Stimulated activated CD8-positive, alpha-beta memory T cell treated with anti-CD3 and anti-CD28 coated beads, Interleukin-12 subunit alpha, Interleukin-12 subunit beta, amount 100 ng/mL, for 4 hours (primary cell): Measurements from ENCODE around the gene GLT6D1.

Experiments
- DNase-seq: peaks from one replicate; pipeline ENCODE4 v3.0.0-alpha.2; 2020; ENCODE audit warnings: low read depth

GLT6D1 gene

GRCh38 chr9:135608294-135608998 lies 30.9 kb downstream of the GLT6D1 start:
- no peak for DNase-seq

GRCh38 chr9:135607401-135608293 lies 31.7 kb downstream of the GLT6D1 start:
- DNase-seq = no peak

- DNase-seq = no peak
Observed at GRCh38 chr9:135606885-135607259, 32.5 kb downstream of the GLT6D1 start.

- no peak for DNase-seq
Observed at GRCh38 chr9:135605238-135605781, 34.0 kb downstream of the GLT6D1 start.

- no peak for DNase-seq
Observed at GRCh38 chr9:135604437-135605237, 34.7 kb downstream of the GLT6D1 start.

GRCh38 chr9:135602789-135603481 lies 36.4 kb downstream of the GLT6D1 start:
- DNase-seq = peak; percentile 28

- DNase-seq = no peak
Observed at GRCh38 chr9:135601988-135602387, 37.4 kb downstream of the GLT6D1 start.

GRCh38 chr9:135600296-135600817 lies 39.0 kb downstream of the GLT6D1 start:
- DNase-seq = no peak

- DNase-seq = no peak
Observed at GRCh38 chr9:135596211-135596610, 43.1 kb downstream of the GLT6D1 start.

- no peak for DNase-seq
Observed at GRCh38 chr9:135592625-135593024, 46.7 kb downstream of the GLT6D1 start.

GRCh38 chr9:135592331-135592590 lies 47.1 kb downstream of the GLT6D1 start:
- DNase-seq = no peak

- DNase-seq = no peak
Observed at GRCh38 chr9:135591506-135592330, 47.6 kb downstream of the GLT6D1 start.

GRCh38 chr9:135590486-135591079 lies 48.8 kb downstream of the GLT6D1 start:
- DNase-seq = no peak

GRCh38 chr9:135589596-135590485 lies 49.5 kb downstream of the GLT6D1 start:
- DNase-seq = no peak

- no peak for DNase-seq
Observed at GRCh38 chr9:135588886-135589595, 50.3 kb downstream of the GLT6D1 start.

GRCh38 chr9:135588371-135588770 lies 51.0 kb downstream of the GLT6D1 start:
- DNase-seq = no peak

- DNase-seq = no peak
Observed at GRCh38 chr9:135587658-135588057, 51.7 kb downstream of the GLT6D1 start.

GRCh38 chr9:135586601-135587109 lies 52.7 kb downstream of the GLT6D1 start:
- DNase-seq = no peak
